ENCODE data around the gene NPTX1.

- TF ChIP-seq CTCF (IDR thresholded peaks at IDR 0.05; ENCODE audit: insufficient read depth, low read length, poor library complexity, severe bottlenecking): no peak
- TF ChIP-seq EZH2phosphoT487 (conservative IDR thresholded peaks at IDR 0.05; ENCODE audit: low read length): no peak
Measured at GRCh38 chr17:80447790-80448189, 28.6 kb downstream of the NPTX1 start.
